Activated CD4-positive, alpha-beta T cell treated with anti-CD3 and anti-CD28 coated beads, Interleukin-2, amount 10 ng/mL, durations not matched to agents 24 days and 14 days (primary cell): ENCODE data around the gene OST4. TPM values are rescaled to one million over a fixed set of nuclear protein-coding genes. Genes with fewer than 3 reads are reported as not detected.
"Not testable (repeated sequence)": the region's sequence is repeated elsewhere in the genome, so short reads cannot be mapped to it uniquely, and the experiment has no call there.

Experiments used
- DNase-seq: peaks from one replicate; pipeline ENCODE4 v3.0.0; 2022
- H3K27ac Mint-ChIP-seq: one replicate; pipeline ENCODE4 v1.8.0; 2022; ENCODE audit warnings: mild to moderate bottlenecking, mixed read lengths
- H3K27me3 Mint-ChIP-seq: one replicate; pipeline ENCODE4 v1.8.0; 2022; ENCODE audit warnings: mixed read lengths
- H3K36me3 Mint-ChIP-seq: one replicate; pipeline ENCODE4 v1.8.0; 2022; ENCODE audit warnings: low read depth, mild to moderate bottlenecking, mixed read lengths
- H3K4me1 Mint-ChIP-seq: one replicate; pipeline ENCODE4 v1.8.0; 2021; ENCODE audit warnings: mixed read lengths
- H3K4me3 Mint-ChIP-seq: one replicate; pipeline ENCODE4 v1.8.0; 2022; ENCODE audit warnings: mild to moderate bottlenecking, moderate library complexity, mixed read lengths
- H3K9me3 Mint-ChIP-seq: one replicate; pipeline ENCODE4 v1.8.0; 2021; ENCODE audit warnings: mixed read lengths
- intact Hi-C: fragments of 100-400 bp; cut with micrococcal nuclease; formaldehyde crosslinking; loops from one replicate; pipeline ENCODE4 v1.15.1; 2023
- total RNA-seq: library from RNA; stranded (reverse); gene quantifications from 2 replicates; pipeline ENCODE4 v1.2.3, GENCODE V29; 2022

The OST4 gene
- total RNA-seq, 1 donor from 2014 or later = 326 TPM

- intact Hi-C loops = no loop called here
- H3K9me3 Mint-ChIP-seq = no peaks in the 10 kb centered on the region
- no peaks in the 10 kb centered on the region for H3K36me3 Mint-ChIP-seq
- H3K27ac Mint-ChIP-seq = peak within 1 kb of the TSS; percentile 39
- no peak for DNase-seq
- H3K4me3 Mint-ChIP-seq = no peak within 1 kb of the TSS
- H3K4me1 Mint-ChIP-seq = peaks cover 45% of the 10 kb centered on the region
- no peaks in the 10 kb centered on the region for H3K27me3 Mint-ChIP-seq
Observed at GRCh38 chr2:27078267-27079194, 7.1 kb upstream of the OST4 start, which contains the start of gene EMILIN1. Gene EMILIN1, plus strand, starts transcription at chr2:27078615. Its CDS starts 451 bp downstream, at chr2:27079066.

- no peak for DNase-seq
- intact Hi-C loops = no loop called here
- Mint-ChIP-seq H3K27ac (peak overlapping the region; percentile 21), H3K4me3 (no peak overlapping the region), H3K4me1 (peaks cover 54% of the 10 kb centered on the region), H3K36me3 (no peaks in the 10 kb centered on the region), H3K27me3 (no peaks in the 10 kb centered on the region), H3K9me3 (no peaks in the 10 kb centered on the region)
Observed at GRCh38 chr2:27077231-27077630, 5.8 kb upstream of the OST4 start.

GRCh38 chr2:27076323-27076722, 4.9 kb upstream of the OST4 start:
- H3K9me3 Mint-ChIP-seq = no peaks in the 10 kb centered on the region
- H3K4me1 Mint-ChIP-seq = peaks cover 52% of the 10 kb centered on the region
- intact Hi-C loops = no loop called here
- peak overlapping the region; percentile 64 for H3K27ac Mint-ChIP-seq
- DNase-seq = no peak
- H3K27me3 Mint-ChIP-seq = no peaks in the 10 kb centered on the region
- no peaks in the 10 kb centered on the region for H3K36me3 Mint-ChIP-seq
- peak overlapping the region; percentile 13 for H3K4me3 Mint-ChIP-seq

- H3K27me3 Mint-ChIP-seq, DNase-seq, H3K9me3 Mint-ChIP-seq, H3K36me3 Mint-ChIP-seq, intact Hi-C loops: not testable (repeated sequence)
- peaks cover 49% of the 10 kb centered on the region for H3K4me1 Mint-ChIP-seq
- peak overlapping the region; percentile 84 for H3K27ac Mint-ChIP-seq
- peak overlapping the region; percentile 58 for H3K4me3 Mint-ChIP-seq
Observed at GRCh38 chr2:27075566-27075871, 4.1 kb upstream of the OST4 start.

GRCh38 chr2:27074738-27075565, 3.5 kb upstream of the OST4 start:
- Mint-ChIP-seq H3K27me3 (no peaks in the 10 kb centered on the region), H3K27ac (peak overlapping the region; percentile 84), H3K4me3 (peak overlapping the region; percentile 58), H3K36me3 (peaks cover 10% of the 10 kb centered on the region), H3K4me1 (peaks cover 49% of the 10 kb centered on the region), H3K9me3 (no peaks in the 10 kb centered on the region)
- peak; percentile 82 for DNase-seq
- intact Hi-C loops = loop anchor here (5.0 kb wide), 1 partner anchor 282 kb away; the partner anchor contains the start of gene GTF3C2

- H3K27ac Mint-ChIP-seq = peak overlapping the region; percentile 59
- H3K9me3 Mint-ChIP-seq = no peaks in the 10 kb centered on the region
- no peak overlapping the region for H3K4me3 Mint-ChIP-seq
- H3K27me3 Mint-ChIP-seq = no peaks in the 10 kb centered on the region
- intact Hi-C loops = loop anchor here (5.0 kb wide), 1 partner anchor 284 kb away; the partner anchor contains the start of gene GTF3C2
- DNase-seq = no peak
- H3K4me1 Mint-ChIP-seq = peaks cover 58% of the 10 kb centered on the region
- peaks cover 21% of the 10 kb centered on the region for H3K36me3 Mint-ChIP-seq
Observed at GRCh38 chr2:27073782-27074181, 2.3 kb upstream of the OST4 start.

GRCh38 chr2:27072920-27073319, 1.5 kb upstream of the OST4 start:
- H3K9me3 Mint-ChIP-seq = no peaks in the 10 kb centered on the region
- intact Hi-C loops = loop anchor here (5.0 kb wide), 1 partner anchor 284 kb away; the partner anchor contains the start of gene GTF3C2
- peaks cover 63% of the 10 kb centered on the region for H3K4me1 Mint-ChIP-seq
- no peaks in the 10 kb centered on the region for H3K27me3 Mint-ChIP-seq
- H3K27ac Mint-ChIP-seq = peak overlapping the region; percentile 92
- H3K4me3 Mint-ChIP-seq = peak overlapping the region; percentile 85
- peaks cover 26% of the 10 kb centered on the region for H3K36me3 Mint-ChIP-seq
- no peak for DNase-seq

- intact Hi-C loops = loop anchor here (1.0 to 5.0 kb wide), 6 partner anchors 9 to 285 kb away; partner anchors contain the start of genes GTF3C2, KHK and TMEM214
- Mint-ChIP-seq H3K27me3 (no peaks in the 10 kb centered on the region), H3K9me3 (no peaks in the 10 kb centered on the region), H3K4me1 (peaks cover 62% of the 10 kb centered on the region), H3K36me3 (peaks cover 31% of the 10 kb centered on the region), H3K27ac (peak overlapping the region; percentile 92), H3K4me3 (peak overlapping the region; percentile 85)
- DNase-seq = peak; percentile 80
Observed at GRCh38 chr2:27071990-27072830, 756 bp upstream of the OST4 start.

- Mint-ChIP-seq H3K27ac (peak overlapping the region; percentile 93), H3K4me1 (peaks cover 58% of the 10 kb centered on the region), H3K27me3 (no peaks in the 10 kb centered on the region), H3K4me3 (peak overlapping the region; percentile 99), H3K36me3 (peaks cover 39% of the 10 kb centered on the region), H3K9me3 (no peaks in the 10 kb centered on the region)
- no peak for DNase-seq
- intact Hi-C loops = loop anchor here (1.0 to 5.0 kb wide), 6 partner anchors 11 to 287 kb away; partner anchors contain the start of genes GTF3C2, KHK and TMEM214
Observed at GRCh38 chr2:27070653-27071276, 689 bp downstream of the OST4 start.

GRCh38 chr2:27069961-27070618, 1.4 kb downstream of the OST4 start:
- intact Hi-C loops = loop anchor here (5.0 kb wide), 1 partner anchor 287 kb away; the partner anchor contains the start of gene GTF3C2
- H3K27me3 Mint-ChIP-seq = no peaks in the 10 kb centered on the region
- H3K4me1 Mint-ChIP-seq = peaks cover 53% of the 10 kb centered on the region
- H3K4me3 Mint-ChIP-seq = peak overlapping the region; percentile 99
- no peaks in the 10 kb centered on the region for H3K9me3 Mint-ChIP-seq
- DNase-seq = no peak
- peak overlapping the region; percentile 48 for H3K27ac Mint-ChIP-seq
- peaks cover 44% of the 10 kb centered on the region for H3K36me3 Mint-ChIP-seq

GRCh38 chr2:27069436-27069835, 2.0 kb downstream of the OST4 start:
- H3K4me3 Mint-ChIP-seq = peak overlapping the region; percentile 99
- H3K9me3 Mint-ChIP-seq = no peaks in the 10 kb centered on the region
- no peaks in the 10 kb centered on the region for H3K27me3 Mint-ChIP-seq
- H3K36me3 Mint-ChIP-seq = peaks cover 46% of the 10 kb centered on the region
- H3K4me1 Mint-ChIP-seq = peaks cover 46% of the 10 kb centered on the region
- intact Hi-C loops = no loop called here
- no peak for DNase-seq
- H3K27ac Mint-ChIP-seq = peak overlapping the region; percentile 48

GRCh38 chr2:27067385-27067784, 4.1 kb downstream of the OST4 start:
- H3K4me3 Mint-ChIP-seq = no peak overlapping the region
- H3K27me3 Mint-ChIP-seq = no peaks in the 10 kb centered on the region
- intact Hi-C loops = no loop called here
- no peak overlapping the region for H3K27ac Mint-ChIP-seq
- H3K9me3 Mint-ChIP-seq = no peaks in the 10 kb centered on the region
- DNase-seq = no peak
- H3K4me1 Mint-ChIP-seq = peaks cover 38% of the 10 kb centered on the region
- peaks cover 59% of the 10 kb centered on the region for H3K36me3 Mint-ChIP-seq
